ENCODE results near the gene TEX9.
"Not testable (repeated sequence)": the region's sequence is repeated elsewhere in the genome, so short reads cannot be mapped to it uniquely, and the experiment has no call there.

TEX9 gene

GRCh38 chr15:56367156-56367555 is 1.9 kb downstream of the TEX9 start:
- DNase-seq: no peak

DNA sequence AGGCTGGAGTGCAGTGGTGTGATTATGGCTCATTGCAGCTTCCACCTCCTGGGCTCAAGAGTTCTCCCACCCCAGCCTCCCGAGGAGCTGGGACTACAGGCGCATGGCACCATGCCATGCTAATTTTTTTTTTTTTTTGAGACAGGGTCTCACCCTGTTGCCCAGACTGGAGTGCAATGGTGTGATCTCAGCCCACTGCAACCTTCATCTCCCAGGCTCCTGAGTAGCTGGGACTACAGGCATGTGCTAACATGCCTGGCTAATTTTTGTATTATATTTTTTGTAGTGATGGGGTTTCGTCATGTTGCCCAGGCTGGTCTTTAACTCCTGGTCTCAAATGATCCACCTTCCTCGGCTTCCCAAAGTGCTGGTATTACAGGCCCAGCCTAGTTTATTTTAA is 4.0 kb downstream of the TEX9 start:
- no peak for DNase-seq

GRCh38 chr15:56371495-56372147 is 6.4 kb downstream of the TEX9 start:
- no peak for DNase-seq

DNA sequence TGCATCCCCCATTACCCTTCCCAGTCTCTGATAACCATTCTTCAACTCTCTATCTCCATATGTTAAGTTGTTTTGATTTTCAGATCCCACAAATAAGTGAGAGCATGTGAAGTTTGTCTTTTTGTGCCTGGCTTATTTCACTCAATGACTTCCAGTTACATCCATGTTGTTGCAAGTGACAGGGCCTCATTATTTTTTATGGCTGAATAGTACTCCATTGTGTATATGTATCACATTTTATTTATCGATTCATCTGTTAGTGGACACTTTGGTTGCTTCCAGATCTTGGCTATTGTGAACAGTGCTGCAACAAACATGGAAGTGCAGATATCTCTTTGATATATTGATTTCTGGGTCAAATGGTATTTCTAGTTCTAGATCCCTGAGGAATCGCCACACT is 9.5 kb downstream of the TEX9 start:
- DNase-seq: not testable (repeated sequence)

DNA sequence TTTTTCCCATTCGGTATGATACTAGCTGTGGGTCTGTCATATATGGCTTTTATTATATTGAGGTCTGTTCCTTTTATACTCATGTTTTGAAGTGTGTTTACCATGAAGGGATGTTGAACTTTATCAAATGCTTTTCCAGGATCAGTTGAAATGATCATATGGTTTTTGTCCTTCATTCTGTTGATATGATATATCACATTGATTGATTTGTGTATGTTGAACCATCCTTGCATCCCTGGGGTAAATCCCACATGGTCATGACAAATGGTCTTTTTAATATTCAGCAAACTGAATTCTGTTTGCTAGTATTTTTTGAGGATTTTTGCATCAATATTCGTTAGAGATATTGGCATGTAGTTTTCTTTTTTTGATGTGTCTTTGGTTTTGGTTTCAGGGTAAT is 12.6 kb downstream of the TEX9 start:
- not testable (repeated sequence) for DNase-seq

DNA sequence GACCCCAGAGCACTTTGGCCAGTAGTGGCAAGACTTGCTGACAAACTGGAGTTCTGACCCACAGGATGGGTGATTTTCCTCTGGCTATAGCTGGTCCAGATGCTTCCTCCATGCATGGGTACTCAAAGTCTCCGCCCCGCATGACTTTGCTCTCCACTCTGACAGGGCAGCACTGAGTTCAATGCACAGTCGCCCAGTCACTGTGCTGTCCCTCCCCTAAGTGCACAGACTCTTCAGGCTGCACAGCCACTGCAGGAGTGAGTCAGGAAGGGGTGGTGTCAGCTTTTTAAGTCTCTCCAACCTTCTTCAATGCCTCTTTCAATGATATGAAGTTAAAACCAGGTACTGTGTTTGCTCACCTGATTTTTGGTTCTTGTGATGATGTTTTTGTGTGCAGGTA is 17.8 kb downstream of the TEX9 start:
- DNase-seq: no peak

- no peak for DNase-seq
Observed at GRCh38 chr15:56385908-56386307, 20.7 kb downstream of the TEX9 start.

- DNase-seq: no peak
Observed at GRCh38 chr15:56390739-56391267, 25.6 kb downstream of the TEX9 start.

DNA sequence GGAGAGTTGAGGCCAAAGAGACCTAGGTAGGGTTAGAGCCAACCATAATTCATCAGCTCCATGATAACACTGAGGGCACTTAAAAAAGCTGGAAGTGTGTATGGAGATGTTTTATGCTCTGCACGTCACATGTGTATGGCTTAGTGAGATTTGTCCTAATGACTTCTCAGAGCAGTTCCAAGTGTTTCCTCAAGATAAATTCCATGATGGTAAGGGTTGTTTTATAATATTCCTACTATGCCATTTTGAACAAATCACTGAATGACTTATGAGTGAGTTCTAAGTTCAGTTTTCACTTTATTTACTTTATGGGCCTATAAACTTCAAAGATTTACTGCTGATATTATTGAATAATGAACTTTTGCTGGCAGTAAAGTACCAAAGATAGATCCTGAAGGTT is 28.1 kb downstream of the TEX9 start:
- DNase-seq: no peak

- DNase-seq: no peak
Observed at GRCh38 chr15:56394909-56395308, 29.7 kb downstream of the TEX9 start.

DNA sequence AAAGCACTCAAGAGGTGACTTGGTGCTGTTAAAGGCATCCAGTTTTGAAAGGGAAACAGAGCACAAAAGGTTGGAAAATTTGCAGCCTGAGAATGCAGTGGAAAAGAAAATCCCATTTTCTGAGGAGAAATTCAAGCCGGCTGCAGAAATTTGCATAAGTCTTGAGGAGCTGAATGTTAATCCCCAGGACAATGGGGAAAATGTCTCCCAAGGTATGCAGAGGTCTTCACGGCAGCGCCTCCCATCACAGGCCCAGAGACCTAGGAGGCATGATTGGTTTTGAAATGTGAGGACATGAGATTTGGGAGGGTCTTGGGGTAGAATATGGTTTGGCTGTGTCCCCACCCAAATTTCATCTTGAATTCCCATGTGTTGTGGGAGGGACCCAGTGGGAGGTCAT is 32.1 kb downstream of the TEX9 start:
- DNase-seq: not testable (repeated sequence)

GRCh38 chr15:56399209-56399608 is 34.0 kb downstream of the TEX9 start:
- not testable (repeated sequence) for DNase-seq

DNA sequence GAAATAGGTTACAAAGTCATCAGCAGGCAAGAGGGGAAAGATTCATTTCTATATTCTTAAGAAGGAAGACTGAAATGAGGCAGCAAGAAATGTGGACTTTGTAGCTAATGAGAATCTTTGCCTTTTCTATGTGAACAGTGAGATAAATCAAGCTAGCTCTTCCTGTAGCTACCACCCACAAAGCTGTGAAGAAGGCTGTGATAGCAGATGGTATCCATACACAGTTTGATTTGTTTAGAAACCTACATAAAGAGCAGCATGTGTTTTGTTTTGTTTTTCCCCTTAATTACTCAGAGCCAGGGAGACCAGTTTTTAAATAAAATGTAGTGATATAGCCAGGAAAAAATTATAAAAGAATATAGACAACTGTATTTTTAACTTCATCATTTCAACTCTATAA is 45.5 kb downstream of the TEX9 start:
- DNase-seq: peak in 1 of 5 experiments; percentile 12

- no peak for DNase-seq
Observed at GRCh38 chr15:56411122-56411749, 46.0 kb downstream of the TEX9 start.

- not testable (repeated sequence) for DNase-seq
Observed at GRCh38 chr15:56413114-56413733, 48.0 kb downstream of the TEX9 start.

DNA sequence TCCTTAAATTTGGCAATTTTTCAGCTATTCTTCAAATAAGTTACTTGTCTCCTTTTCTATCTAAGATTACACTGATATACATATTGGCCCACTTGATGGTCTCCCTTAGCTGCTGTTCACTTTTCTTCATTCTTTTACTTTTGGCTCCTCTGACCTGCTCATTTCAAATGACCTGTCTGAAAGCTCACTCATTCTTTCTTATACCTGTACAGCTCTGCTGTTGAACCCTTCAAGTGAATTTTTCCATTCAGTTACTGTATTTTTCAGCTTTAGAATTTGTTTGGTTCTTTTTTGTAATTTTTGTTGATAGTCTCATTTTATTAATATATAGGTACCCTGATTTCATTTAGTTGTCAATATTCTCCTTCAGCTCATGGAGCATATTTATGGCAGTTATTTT is 60.0 kb downstream of the TEX9 start:
- no peak for DNase-seq

DNA sequence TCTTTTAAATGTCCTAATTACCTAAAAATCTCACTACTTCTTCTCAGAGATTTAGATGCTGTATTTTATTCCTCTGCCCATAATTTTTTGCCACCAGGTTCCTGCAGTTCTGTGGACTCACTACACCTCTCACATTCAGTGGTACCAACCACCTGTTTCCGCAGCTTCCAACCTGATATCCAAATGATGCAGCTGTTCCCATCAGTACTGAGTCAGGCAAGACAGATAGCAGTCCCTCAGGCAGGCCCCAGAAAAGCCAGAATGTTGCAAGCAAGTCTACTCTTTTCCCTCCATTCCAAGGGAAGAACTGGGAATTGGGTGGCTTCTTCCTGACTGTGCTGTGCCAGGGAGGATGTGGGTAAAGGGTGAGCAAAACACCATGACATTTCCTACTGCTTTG is 60.8 kb downstream of the TEX9 start:
- no peak for DNase-seq

DNA sequence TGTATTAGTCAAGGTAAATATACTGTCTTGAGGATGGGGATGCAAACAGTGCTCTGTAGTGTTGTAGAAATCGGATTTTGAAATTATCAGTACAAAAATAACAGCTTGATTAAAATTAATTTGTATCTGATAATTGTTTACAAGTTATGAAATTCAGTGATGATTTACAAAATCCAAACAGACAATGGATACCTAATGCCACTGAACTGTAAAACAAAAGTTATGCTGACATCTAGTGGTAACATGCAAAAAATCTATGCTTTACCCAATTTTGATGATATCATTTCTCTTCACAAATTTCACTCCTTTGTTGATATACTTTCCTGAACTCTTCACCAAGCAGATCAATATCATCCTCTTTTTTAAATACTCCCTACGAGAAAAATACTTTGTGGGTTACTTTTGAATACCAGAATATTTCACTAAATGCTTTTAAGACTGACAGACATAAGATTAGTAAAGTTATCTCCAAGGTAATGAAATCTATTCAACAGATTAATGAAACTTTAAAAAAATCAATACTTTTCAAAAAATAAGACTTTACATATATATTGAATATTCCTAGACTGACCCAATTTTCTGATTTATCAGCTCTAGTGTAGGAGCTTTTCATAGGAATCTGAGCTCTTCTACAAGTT is 63.7 kb downstream of the TEX9 start:
- peak in 1 of 5 experiments; percentile 38 for DNase-seq

DNA sequence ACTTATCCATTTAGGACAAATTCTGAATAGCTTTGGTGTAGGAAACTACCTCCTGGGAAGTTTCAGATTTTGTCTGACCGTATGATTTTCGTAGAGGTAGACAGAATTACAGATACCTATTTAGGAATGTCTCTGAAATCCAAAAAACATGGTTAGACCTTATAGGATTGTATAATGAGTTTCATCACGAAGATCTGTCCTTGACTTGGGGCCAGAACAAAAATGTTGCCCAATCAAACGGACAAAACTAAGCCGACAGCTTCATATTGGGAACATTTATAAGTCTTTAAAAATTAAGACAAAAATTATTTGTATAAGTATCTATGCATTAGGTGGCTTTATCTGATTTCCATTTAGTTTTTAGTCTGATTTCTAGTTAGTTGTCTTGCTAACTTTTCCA is 67.1 kb downstream of the TEX9 start:
- no peak for DNase-seq

DNA sequence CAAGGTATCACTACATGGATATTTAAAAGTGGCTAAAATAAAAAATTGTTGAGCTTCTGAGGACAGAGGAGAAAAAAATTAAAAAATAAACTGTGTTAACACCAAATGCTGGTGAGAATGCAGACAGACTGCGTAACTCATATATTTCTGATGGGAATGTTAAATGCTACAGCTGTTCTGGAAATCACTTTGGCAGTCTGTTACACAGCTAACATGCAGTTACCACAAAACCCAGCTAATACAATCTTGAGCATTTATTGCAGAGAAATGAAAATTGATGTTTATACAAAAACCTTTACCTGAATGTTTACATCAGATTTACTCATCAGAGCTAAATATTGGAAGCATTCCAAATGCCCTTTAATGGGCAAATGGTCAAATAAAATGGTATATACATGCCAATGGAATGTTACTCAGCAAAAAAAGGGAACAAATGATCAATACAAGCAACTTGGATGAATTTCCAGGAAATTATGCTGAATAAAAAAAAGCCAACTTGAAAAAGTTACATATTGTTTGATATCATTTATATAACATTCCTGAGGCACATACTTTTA is 75.1 kb downstream of the TEX9 start:
- DNase-seq: no peak

DNA sequence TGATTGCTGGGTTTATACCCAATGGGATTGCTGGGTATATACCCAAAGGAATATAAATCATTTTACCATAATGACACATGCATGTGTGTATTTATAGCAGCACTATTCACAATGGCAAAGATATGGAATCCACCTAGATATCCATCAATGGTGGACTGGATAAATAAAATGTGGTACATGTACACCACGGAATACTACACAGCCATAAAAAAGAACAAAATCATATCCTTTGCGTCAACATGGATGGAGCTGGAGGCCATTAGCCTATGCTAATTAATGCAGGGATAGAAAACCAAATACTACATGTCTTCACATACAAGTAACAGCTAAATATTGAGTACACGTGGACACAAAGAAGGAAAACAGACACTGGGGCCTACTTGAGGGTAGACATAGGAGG is 77.1 kb downstream of the TEX9 start:
- no peak for DNase-seq

- no peak for DNase-seq
Observed at GRCh38 chr15:56445746-56446145, 80.5 kb downstream of the TEX9 start.

DNA sequence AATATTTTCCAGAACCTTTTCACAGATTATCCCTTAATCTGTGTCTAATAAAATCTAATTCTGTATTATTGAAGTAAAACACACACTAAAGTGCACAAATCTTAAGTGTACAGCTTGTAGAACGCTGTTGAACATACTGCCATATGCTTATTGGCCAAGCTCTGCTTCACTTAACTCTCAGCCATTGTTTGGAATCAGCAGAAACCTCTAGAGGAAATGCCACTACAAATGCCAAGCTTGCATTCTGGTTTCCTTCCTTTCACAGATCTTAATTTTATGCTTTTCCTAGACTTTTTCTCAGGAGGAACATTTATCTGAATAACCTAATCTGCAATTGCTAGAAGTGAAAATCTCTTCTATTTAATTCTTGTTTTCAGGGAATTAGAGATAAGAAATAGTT is 89.6 kb downstream of the TEX9 start:
- DNase-seq: no peak
